Gastrocnemius medialis (tissue), 4 donors: ENCODE results near the gene SERTAD1. TPM values are rescaled to one million over a fixed set of nuclear protein-coding genes. Genes with fewer than 3 reads are reported as not detected.

ENCODE experiments used
- ATAC-seq, 2 donors: fragments of 150-250 bp; one replicate each; pipeline ENCODE4 v1.9.1; 2016
- DNase-seq, 2 donors: peaks; one replicate each; pipeline ENCODE4 v3.0.0-alpha.2; 2019
- H3K27ac ChIP-seq, 4 donors: fragments of 200-600 bp; sonication (generic); 1 replicate in 1 of 4; 2 replicates in 3 of 4; pipeline ENCODE4 v1.5.1; 2016 to 2018; ENCODE audit warnings: mild to moderate bottlenecking in 2 of 4, moderate library complexity in 1 of 4
- H3K27me3 ChIP-seq, 3 donors: fragments of 200-600 bp; sonication (generic) in 2 of 3; 1 replicate in 1 of 3; 2 replicates in 2 of 3; pipeline versions ENCODE4 v1.5.1 to v1.6.0; 2016 to 2019; ENCODE audit warnings: mild to moderate bottlenecking in 1 of 3, moderate library complexity in 1 of 3
- H3K36me3 ChIP-seq, 2 donors: fragments of 200-600 bp; sonication (generic) in 1 of 2; one replicate each; pipeline ENCODE4 v1.5.1; 2017 to 2018
- H3K4me1 ChIP-seq, 2 donors: fragments of 200-600 bp; sonication (generic) in 1 of 2; one replicate each; pipeline ENCODE4 v1.5.1; 2016 to 2017; ENCODE audit warnings: mild to moderate bottlenecking in 2 of 2
- H3K4me3 ChIP-seq, 4 donors: fragments of 200-600 bp; sonication (generic) in 3 of 4; 1 replicate in 1 of 4; 2 replicates in 3 of 4; pipeline ENCODE4 v1.5.1; 2016 to 2019; ENCODE audit warnings: mild to moderate bottlenecking in 2 of 4
- H3K9me3 ChIP-seq, 3 donors: fragments of 200-600 bp; sonication (generic) in 2 of 3; 1 replicate in 1 of 3; 2 replicates in 2 of 3; pipeline ENCODE4 v1.5.1; 2016 to 2019
- CTCF ChIP-seq, 5 experiments: fragments of 450-650 bp in 3 of 5; fragments of 200-600 bp in 2 of 5; sonication (generic) in 2 of 5; IDR thresholded peaks in 4 of 5; conservative IDR thresholded peaks in 1 of 5; 1 replicate in 4 of 5; 2 replicates in 1 of 5; pipeline ENCODE4 v1.5.1; 2016 to 2019; ENCODE audit warnings: antibody characterized with exemption in 5 of 5, mild to moderate bottlenecking in 3 of 5, moderate library complexity in 3 of 5
- POLR2A ChIP-seq, 2 donors: fragments of 450-650 bp; IDR thresholded peaks; one replicate each; pipeline ENCODE4 v1.6.1; 2017; ENCODE audit warnings: antibody characterized with exemption in 2 of 2, mild to moderate bottlenecking in 2 of 2, moderate library complexity in 2 of 2
- in situ Hi-C, 4 donors: fragments of 200-750 bp; cut with MboI; loops; one replicate each; pipeline versions ENCODE4 v1.15.0 to v1.8.0; 2017; ENCODE audit warnings: low sequenced_read_pairs in 4 of 4
- intact Hi-C: fragments of 100-400 bp; cut with DNase I; formaldehyde crosslinking; loops from one replicate; pipeline ENCODE4 v1.15.1; 2023; ENCODE audit warnings: low total_unique reads
- total RNA-seq, 4 donors: library from RNA; depleted of rRNA; stranded (reverse); fragments of >200 nt; gene quantifications; one replicate each; pipeline versions ENCODE4 v1.1.0 to v1.2.3, GENCODE V29; 2016

Gene SERTAD1
- total RNA-seq, 4 donors from 2014 or later = 15.3 to 18.3 (median 16.0) TPM

GRCh38 chr19:40376286-40376862 is 49.4 kb downstream of the SERTAD1 start:
- Histone ChIP-seq H3K36me3 (peaks cover 0 to 65% of the 10 kb centered on the region in 2 donors), H3K27me3 (no peaks in the 10 kb centered on the region), H3K9me3 (no peaks in the 10 kb centered on the region), H3K4me3 (no peak overlapping the region), H3K27ac (no peak overlapping the region), H3K4me1 (no peaks in the 10 kb centered on the region)
- no peak for ATAC-seq
- DNase-seq = no peak
- in situ Hi-C loops (loop anchor here in 1 of 4 donors (25.0 kb wide), 1 partner anchor 1386 kb away; the partner anchor contains the start of gene CEACAM6), intact Hi-C loops (no loop called here)
- no peak for TF ChIP-seq CTCF (IDR thresholded peaks at IDR 0.05 in 4 of 5, conservative IDR thresholded peaks at IDR 0.05 in 1 of 5)
- no peak for TF ChIP-seq POLR2A (IDR thresholded peaks at IDR 0.05)

GRCh38 chr19:40374084-40374483 is 51.7 kb downstream of the SERTAD1 start:
- ATAC-seq (no peak), DNase-seq (no peak)
- H3K27ac ChIP-seq = no peak overlapping the region
- TF ChIP-seq CTCF (IDR thresholded peaks at IDR 0.05 in 4 of 5, conservative IDR thresholded peaks at IDR 0.05 in 1 of 5) = no peak
- no peak for TF ChIP-seq POLR2A (IDR thresholded peaks at IDR 0.05)
- H3K9me3 ChIP-seq = no peaks in the 10 kb centered on the region
- H3K4me3 ChIP-seq = no peak overlapping the region
- H3K36me3 ChIP-seq = peaks cover 0 to 80% of the 10 kb centered on the region in 2 donors
- in situ Hi-C loops = no loop called here
- no peaks in the 10 kb centered on the region for H3K27me3 ChIP-seq
- intact Hi-C loops = no loop called here
- no peaks in the 10 kb centered on the region for H3K4me1 ChIP-seq

GRCh38 chr19:40371802-40372122 is 54.0 kb downstream of the SERTAD1 start:
- Histone ChIP-seq H3K36me3 (peaks cover 0 to 63% of the 10 kb centered on the region in 2 donors), H3K4me1 (peaks cover 8 to 10% of the 10 kb centered on the region in 2 donors), H3K27ac (no peak overlapping the region), H3K27me3 (no peaks in the 10 kb centered on the region), H3K4me3 (no peak overlapping the region), H3K9me3 (no peaks in the 10 kb centered on the region)
- DNase-seq (no peak), ATAC-seq (no peak)
- intact Hi-C loops = no loop called here
- TF ChIP-seq POLR2A (IDR thresholded peaks at IDR 0.05) = no peak
- TF ChIP-seq CTCF (IDR thresholded peaks at IDR 0.05 in 4 of 5, conservative IDR thresholded peaks at IDR 0.05 in 1 of 5) = no peak
- in situ Hi-C loops = no loop called here

Other genes starting within 250 kb of the SERTAD1 start
- gene MAP3K10, start 234.6 kb downstream of the SERTAD1 start, total RNA-seq = 10 to 100 TPM; 16.4 to 25.8 (median 21.6) TPM
- gene TTC9B, start 207.6 kb downstream of the SERTAD1 start, total RNA-seq = not detected
- not detected for gene CCNP, start 199.3 kb downstream of the SERTAD1 start, total RNA-seq
- 100 to 1,000 TPM in 2 of 4 donors, 10 to 100 TPM in 2; 88.0 to 387 (median 102) TPM for gene AKT2, start 140.6 kb downstream of the SERTAD1 start, total RNA-seq
- 100 to 1,000 TPM; 178 to 287 (median 219) TPM for gene C19orf47, start 77.6 kb downstream of the SERTAD1 start, total RNA-seq
- gene PLD3, start 77.3 kb downstream of the SERTAD1 start, total RNA-seq = 100 to 1,000 TPM; 136 to 198 (median 190) TPM
- gene HIPK4, start 35.8 kb downstream of the SERTAD1 start, total RNA-seq = under 1 TPM in 2 of 4 donors, not detected in 2; 0.20 to 0.39 TPM
- gene PRX, start 12.6 kb downstream of the SERTAD1 start, total RNA-seq = 1 to 10 TPM; 2.4 to 4.2 (median 3.2) TPM
- gene SERTAD3, start 18.3 kb upstream of the SERTAD1 start, total RNA-seq = 10 to 100 TPM; 12.7 to 24.4 (median 18.1) TPM
- 100 to 1,000 TPM; 254 to 679 (median 280) TPM for gene BLVRB, start 39.8 kb upstream of the SERTAD1 start, total RNA-seq
- 1 to 10 TPM in 3 of 4 donors, under 1 TPM in 1; 0.86 to 5.9 (median 2.4) TPM for gene SPTBN4, start 41.0 kb upstream of the SERTAD1 start, total RNA-seq
- gene SHKBP1, start 150.9 kb upstream of the SERTAD1 start, total RNA-seq = 10 to 100 TPM; 11.1 to 24.5 (median 23.6) TPM
- gene LTBP4, start 175.4 kb upstream of the SERTAD1 start, total RNA-seq = 10 to 100 TPM; 34.4 to 46.7 (median 40.5) TPM